HG03520 (cell line): ENCODE data around the gene AKAP6.

Source experiments
- ATAC-seq: cut with Tn5 transposase; IDR thresholded peaks from one replicate; pipeline ENCODE4 v1.9.1; 2021; ENCODE audit warnings: mild to moderate bottlenecking, moderate library complexity; ENCODE audit not compliant: unreplicated experiment

The AKAP6 gene

DNA sequence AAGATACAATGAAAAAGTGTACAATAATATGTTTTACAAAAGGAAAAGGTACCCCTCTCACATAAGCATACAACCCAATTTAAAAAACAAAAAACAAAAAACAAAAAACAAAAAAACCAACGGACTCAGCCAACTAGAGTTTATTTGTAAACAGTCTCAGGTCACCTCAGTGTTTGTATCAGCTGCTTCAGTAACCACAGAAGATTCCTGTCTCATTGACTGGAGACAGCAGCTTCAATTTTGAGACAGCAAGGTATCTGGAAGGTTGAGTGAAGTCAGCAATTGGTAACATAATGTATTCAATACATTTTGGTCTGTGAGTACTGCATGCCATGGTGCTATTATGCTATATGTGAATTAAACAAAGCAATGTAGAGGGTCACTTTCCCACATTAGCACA, 201.7 kb downstream of the AKAP6 start:
- ATAC-seq: no peak

DNA sequence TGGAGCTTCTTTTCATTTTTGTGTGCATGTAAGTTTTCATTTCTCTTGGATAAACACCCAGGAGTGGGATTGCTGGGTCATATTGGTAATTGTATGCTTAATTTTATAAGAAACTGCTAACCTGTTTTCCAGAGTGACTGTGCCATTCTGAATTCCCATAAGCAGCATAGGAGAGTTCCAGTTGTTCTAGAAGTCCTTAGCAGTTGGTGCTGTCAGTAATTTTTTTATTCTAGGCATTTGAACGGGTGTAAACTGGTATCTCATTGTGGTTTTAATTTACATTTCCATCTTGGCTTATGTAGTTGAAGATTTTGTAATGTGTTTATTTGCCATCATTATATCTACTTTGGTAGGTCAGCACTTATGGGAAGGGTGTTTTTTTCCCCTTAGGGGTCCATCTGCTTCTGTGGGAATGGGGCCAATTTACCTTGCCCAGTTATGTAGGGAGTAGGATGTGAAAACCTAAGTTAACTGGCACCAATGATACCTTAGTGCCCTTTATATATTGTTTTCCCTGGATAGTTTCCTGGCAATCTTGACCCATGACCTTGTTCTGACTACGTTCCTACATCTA, 202.9 kb downstream of the AKAP6 start:
- ATAC-seq: no peak

- no peak for ATAC-seq
Observed at GRCh38 chr14:32534145-32534544, 205.0 kb downstream of the AKAP6 start.

GRCh38 chr14:32536175-32536574, 207.1 kb downstream of the AKAP6 start:
- ATAC-seq: no peak

- no peak for ATAC-seq
Observed at GRCh38 chr14:32537166-32537565, 208.1 kb downstream of the AKAP6 start.

DNA sequence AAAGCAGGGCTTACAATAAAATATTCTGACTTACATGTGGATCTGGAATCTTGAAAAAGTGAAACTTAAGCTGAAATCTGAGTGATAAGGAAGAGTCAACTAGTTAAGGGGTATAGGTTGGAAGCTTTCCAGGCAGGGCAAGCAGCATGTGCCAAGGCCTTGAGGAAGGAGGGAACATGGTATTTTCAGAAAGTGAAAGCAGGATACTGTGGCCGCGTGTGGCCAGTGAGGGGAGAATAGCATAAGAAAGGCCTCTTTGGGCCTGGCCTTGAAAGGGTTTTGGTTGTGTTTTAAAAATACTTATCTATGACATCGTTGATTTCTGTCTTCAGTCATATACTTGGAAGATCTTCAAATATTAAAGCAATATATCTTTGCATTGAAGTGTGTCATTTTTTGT, 213.4 kb downstream of the AKAP6 start:
- ATAC-seq: no peak

- ATAC-seq: no peak
Observed at GRCh38 chr14:32545095-32545494, 216.0 kb downstream of the AKAP6 start.

- no peak for ATAC-seq
Observed at GRCh38 chr14:32545506-32546210, 216.6 kb downstream of the AKAP6 start.

- no peak for ATAC-seq
Observed at GRCh38 chr14:32546246-32546645, 217.1 kb downstream of the AKAP6 start.

DNA sequence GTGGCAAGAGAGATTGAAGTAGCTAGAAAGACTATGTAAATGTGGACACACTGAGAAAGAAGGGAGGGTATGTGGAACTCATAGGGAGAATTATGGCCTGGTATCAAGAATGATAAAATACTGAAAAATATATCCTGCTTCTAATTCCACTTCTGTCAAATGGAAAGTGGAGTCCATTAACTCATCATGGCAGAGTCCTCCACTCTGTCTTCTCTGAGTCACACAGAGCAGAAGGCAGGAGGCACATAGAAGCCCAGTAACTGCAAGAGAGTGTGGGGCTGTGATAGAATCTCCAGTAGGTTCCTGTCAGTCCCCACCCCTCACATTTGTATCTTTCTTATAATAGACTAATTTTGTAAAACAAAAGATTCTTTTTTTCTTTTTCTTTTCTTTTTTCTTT, 223.7 kb downstream of the AKAP6 start:
- ATAC-seq: no peak

DNA sequence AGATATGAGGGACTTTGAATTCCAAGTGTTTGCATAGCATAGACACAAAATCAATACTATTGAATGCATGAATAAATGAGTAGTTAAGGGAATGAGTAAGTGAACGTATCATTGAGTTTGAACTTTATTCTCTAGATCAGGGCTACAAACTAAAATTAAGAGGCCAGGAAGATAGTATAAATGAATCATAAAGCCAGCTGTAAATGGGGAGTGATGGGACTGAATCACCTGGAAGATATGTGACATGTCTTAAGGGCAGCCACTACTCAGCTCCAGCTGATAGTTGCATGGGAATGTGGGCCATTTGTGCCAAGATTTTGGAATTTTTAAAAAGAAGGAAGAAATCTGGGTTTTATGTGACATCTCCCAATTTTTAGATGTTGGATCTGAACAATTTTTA, 229.9 kb downstream of the AKAP6 start:
- ATAC-seq: no peak

GRCh38 chr14:32559590-32559989, 230.5 kb downstream of the AKAP6 start:
- no peak for ATAC-seq

GRCh38 chr14:32560209-32560857, 231.2 kb downstream of the AKAP6 start:
- ATAC-seq: peak; percentile 58

- ATAC-seq: no peak
Observed at GRCh38 chr14:32561520-32561919, 232.4 kb downstream of the AKAP6 start.

GRCh38 chr14:32564596-32564995, 235.5 kb downstream of the AKAP6 start:
- ATAC-seq: no peak

GRCh38 chr14:32565256-32565655, 236.2 kb downstream of the AKAP6 start:
- ATAC-seq: no peak

- no peak for ATAC-seq
Observed at GRCh38 chr14:32567543-32568384, 238.7 kb downstream of the AKAP6 start.

DNA sequence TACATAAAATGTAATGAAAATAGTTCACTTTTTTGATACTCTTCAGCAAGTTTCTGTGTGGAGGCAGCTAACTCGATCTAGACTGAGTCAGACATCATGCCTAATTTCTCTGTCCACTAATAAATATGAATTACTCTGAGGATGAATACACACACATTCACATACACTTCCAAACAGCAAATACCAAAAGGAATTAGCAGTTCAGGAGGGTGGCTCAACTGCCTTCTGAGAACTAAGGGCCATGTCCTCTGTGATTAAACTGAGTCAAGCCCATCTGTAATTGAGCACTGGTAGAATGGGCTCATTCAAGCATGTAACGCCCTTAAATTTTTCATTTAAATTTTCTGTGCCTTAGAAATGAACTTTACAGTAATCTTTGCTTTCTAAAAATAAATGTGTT, 242.5 kb downstream of the AKAP6 start:
- ATAC-seq: no peak

DNA sequence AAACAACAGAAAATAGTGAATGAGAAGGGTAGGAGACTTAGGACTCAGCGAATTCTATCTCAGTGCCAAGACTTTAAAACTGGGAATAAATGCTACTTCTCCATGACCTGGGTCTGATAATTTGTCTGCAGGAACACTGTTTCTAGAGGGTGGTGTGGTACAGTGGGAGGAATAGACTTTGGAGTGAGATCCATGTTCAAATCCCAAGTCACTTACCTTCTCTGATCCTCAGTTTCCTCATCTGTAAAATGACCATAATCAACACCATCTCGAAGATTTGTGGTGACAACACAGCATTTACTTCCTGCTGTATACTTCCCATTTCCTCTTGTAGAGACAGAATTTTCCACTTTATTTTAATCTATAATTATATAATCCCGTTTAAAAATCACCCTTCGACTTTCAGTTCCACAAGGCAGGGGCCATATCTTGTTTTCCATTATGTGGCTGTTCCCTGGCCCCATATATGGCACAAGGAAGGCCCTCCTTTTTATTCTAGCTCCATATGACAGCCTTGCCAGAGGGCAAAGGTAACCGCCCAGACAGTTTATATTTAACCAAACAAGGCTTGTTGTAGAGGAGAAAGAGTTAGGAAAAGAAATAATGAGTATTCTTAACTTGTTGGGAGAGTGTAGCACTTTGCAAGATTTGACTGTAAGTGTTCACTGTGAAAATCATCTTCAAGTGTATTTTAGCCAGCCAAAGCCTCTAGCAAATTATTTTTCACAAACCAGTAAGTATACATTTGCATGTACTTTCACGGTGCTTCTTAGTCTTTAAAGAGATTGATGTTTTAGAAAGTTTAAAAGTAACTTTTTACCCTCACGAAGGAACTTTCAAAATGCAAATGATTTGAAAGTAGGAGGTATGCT, 243.1 kb downstream of the AKAP6 start:
- ATAC-seq: peak; percentile 43

DNA sequence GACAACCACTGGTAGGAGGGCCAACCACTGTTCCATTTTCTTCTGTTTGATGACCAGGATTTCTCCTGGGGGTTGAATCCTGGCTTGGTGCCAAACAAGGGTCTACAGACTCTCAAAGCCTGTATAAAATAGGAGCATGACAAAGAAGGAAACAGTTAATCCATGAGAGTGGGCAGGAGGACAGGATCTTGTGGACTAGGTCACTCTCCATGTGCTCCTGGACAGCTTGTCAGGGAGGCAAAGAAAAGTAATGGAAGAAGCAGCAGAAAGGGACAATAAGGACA, 243.7 kb downstream of the AKAP6 start:
- ATAC-seq: no peak

DNA sequence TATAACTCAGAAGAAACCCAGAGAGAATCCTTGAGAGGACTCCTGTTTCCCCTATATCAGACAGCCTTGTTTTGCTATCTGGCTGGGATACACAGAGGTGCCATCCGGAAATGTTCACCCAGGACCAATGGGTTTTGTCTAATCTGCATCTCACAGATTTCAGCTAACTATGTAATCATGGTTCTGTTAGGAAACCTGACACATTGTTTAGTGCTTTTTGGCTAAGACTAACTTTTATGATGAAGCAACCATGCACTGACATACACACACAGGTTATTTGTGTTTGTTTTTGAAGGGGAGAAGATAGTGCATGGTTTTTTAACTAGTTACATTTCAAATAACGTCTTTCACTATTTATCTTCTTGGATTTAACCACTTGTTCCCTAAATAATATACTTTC, 245.2 kb downstream of the AKAP6 start:
- no peak for ATAC-seq
